Measurements from ENCODE around the gene MX2.
"Not testable (repeated sequence)": the region's sequence is repeated elsewhere in the genome, so short reads cannot be mapped to it uniquely, and the experiment has no call there.

MX2 gene

DNA sequence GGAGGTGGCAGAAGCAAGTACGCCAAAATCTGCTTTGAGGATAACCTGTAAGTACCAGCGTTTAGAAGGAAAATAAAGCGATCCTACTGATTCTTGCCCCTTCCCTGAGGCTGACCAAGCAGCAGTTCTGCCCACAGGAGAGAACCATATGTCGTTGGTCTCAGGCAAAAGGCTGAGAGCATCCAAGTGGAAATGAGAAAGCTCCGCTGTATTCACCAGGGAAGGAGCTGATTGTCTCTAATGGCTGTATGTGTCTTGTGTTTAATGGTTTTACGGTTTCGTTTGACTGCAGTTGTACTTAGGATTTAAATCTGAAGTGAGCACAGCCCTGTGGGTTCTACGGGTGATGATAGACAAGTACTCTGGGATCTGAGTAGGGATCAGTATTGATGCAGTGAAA lies 23.4 kb upstream of the MX2 start:
- DNase-seq: no peak

DNA sequence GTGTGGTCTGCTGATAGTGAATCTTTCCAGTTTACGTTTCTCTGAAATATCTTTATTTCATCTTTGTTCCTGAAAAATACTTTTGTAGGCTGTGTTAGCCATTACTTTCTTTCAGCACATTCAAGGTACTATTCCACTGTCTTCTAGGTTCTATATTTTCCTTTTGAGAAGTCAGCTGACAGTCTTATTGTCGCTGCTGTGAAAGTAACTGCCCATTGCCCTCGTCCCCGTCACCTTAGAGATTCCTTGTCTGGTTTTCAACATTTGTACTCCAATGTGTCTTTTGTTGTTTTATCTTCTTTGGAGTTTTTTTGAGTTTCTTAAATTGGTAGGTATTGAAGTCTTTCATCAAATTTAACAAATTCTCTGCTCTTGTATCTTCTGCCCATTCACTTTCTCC lies 19.8 kb upstream of the MX2 start:
- DNase-seq: no peak

DNA sequence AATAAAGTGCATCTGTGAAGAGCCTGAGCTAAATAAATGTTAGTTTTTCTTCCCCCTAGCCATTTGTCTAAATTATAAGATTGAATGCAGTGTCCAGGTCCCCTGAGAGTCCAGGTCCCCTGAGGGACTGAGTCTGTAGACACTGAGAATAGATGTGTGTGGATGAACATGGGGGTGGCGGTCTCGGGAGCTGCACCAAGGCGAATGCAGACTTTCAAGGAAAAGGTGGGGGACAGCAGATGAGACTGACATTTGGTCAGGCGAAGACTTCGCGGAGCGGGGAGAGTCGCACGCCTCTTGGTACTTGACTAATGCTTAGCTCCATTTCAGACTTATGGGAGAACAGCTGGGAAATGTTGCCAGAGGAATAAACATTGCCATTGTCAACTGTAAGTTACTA lies 17.7 kb upstream of the MX2 start:
- DNase-seq: no peak

DNA sequence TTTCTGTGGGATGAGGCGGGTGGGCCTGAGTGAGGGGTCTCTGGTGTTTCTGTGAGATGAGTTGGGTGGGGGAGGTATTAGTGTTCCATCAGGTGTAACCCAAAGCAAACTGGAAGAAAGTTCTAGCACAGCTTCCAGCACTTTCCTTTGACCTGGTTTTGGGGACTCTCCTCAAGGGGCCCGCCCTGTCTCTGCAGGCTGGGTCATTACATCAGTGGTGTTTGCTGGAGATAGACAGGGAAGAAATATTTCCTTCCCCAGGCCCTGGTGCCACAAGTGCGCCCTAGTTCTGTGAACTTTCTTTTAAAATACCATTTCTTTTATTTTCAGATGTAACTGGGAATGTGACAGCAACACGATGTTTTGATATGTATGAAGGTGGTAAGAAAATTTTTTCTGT lies 16.5 kb upstream of the MX2 start:
- no peak for DNase-seq

DNA sequence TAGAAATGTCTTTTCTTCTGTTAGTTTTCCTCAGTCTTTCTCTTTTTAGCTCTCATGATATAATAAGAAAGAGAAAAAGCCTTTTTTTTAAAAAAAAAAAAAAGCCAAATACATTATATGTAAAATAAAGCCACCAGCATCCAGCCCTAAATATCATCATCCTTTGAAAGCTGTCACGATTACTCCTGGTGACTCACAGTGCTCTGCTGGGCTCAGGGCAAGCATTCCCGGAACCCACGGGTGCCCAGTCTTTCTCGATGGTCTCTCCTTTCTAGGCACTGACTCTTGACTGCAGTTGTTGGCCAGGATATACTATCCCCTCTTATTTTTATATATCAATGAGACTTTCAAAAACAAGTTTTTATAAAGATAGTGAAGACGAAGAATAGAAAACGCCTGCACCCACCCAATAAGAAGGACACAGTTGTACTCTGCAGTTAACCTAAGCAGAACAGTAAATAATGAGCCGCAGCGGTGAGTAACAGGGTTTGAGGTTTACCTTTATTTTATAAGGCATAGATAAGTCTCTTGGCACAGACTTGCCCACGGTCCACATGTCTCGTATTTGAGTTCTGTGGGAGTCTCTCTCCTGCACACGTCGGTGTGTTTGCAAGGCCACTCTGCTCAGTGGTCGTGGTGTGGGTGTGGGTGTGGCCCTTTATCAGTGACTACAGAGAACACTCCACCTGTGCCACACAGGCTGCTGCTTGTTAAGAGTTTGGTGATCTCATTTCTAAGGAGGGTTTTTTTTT lies 15.7 kb upstream of the MX2 start:
- DNase-seq: no peak

DNA sequence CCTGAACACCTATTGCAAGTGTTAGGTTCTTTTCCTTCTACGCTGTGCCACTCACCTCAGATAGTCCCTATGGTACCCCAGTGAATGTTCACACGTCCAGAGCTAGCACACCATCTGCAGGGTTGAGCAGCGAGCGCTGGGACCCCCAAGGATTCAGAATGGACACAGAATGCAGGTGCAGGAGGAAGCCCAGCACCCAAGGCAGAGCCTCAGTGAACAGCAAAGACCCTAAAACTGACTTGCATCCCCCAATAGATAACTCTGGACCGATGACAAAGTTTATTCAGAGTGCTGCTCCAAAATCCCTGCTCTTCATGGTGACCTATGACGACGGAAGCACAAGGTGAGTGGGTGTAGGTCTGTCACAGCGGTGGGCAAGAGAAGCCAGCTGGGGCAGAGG lies 15.1 kb upstream of the MX2 start:
- no peak for DNase-seq

DNA sequence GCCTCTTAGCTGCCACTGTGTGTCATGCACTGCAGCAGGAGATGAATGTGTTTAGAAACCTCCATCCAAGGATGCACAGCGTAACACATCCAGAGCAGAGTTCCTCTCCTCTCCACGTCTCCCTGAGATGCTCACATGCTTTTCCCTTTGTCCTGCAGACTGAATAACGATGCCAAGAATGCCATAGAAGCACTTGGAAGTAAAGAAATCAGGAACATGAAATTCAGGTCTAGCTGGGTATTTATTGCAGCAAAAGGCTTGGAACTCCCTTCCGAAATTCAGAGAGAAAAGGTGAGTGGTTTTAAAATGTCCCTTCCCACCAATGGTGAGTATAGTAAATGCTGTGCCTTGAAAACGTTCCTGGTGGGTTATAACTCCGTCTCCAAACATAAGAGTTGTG lies 13.4 kb upstream of the MX2 start:
- no peak for DNase-seq

DNA sequence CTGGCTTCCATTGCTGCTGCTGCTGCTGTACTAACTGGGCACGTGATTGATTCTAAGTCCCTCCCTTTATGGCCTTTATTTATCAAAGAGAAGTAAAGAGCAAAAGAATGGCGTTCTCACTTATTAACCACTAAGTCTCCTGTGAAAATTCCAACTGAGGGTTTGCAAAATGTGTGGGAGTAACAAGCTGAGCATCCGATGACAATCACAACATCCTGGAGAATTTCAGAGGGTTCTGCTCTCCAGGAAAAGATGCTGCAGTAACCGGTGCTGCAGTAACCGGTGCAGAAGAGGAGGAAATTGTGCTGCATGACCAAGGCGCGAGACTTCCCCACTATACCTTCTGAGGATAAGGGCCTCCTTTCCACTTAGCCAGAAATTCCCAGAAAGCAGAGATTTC lies 12.7 kb upstream of the MX2 start:
- DNase-seq: no peak

DNA sequence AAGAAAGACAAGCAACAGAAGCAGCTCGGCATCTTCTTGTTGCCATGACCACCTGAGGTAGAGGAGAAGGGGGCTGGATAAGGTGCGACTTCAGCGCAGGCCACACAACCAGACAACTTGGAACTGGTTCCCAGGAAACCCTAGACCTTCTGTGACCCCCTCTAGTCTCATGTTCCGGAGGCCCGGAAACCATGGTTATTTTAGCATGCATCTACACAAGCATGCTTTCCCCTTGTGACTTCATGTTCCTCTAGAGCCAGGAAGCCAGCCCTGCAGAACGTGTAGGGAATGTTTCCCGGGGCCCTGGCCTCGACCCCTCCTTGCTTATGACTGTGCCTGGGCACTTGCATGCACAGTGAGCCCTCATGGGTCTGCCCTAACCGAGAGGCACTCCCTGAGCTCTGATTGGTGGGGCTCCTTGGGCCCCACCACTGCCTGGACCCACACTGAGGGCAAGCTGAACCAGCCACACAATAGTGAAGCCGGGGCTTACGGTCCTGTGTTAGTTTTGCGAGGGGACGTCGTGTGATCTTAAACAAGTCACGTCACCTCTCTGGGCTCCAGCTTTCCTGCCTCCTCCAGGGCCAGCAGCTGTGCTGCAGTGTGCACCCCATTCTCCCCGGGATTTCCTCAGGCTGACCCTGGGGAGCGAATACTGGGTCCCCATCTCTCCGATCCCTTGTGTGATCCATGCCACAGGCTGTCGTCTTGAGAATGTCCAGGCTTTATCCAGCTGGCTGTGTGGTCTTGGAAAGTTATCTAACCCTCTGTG lies 12.0 kb upstream of the MX2 start:
- no peak for DNase-seq

DNA sequence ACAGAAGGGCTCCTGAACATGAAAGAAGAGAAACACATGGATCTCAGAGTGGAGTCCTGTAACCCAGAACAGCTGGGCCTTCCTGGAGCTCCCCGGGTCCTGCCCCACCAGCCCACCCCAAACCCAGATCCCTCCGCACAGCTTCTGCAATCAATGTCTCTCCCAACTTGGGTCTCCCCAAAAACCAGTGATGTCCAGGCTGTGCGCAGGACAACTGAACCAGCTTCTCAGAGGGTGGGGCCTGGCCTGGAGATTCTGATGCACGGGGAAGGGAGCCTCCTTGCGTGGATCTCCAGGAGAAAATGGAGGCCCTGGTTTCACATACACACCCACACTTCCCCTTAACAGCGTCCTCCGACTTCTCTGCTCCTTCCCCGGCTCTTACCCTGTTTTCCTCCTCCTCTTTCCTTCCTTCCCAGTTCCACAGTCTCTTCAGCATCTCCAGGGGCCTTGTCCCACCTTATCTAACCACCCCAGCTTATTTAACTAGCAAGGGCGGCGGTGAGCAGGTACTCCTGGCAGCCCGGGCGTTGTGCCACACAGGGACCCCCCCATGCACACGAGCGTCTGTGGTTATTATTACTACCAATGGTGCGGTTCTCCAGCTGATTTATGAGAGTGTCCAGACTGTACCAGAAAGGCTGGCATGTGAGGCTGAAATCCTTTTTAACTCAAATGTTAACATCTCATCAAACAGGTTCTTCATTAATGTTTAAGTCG lies 11.2 kb upstream of the MX2 start:
- DNase-seq: no peak

DNA sequence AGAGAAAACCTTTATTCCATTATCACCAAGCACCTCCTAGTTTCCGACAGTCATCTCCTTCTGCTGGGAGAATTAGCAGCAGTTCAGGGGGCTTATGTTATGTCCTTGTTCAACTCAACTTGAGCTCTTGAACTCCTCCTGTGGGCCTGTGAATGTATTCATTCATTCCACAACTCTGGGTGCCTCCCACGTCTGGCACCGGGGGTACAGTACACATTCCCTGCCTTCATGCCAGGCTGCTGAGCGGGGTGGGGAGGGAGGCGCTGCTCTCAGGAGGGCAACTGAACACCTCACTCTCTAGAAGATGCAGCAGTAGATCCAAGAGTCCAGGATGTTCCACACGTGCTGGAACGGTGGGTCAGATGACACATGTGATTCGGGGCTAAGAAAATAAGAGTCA lies 4.3 kb upstream of the MX2 start:
- DNase-seq: no peak

DNA sequence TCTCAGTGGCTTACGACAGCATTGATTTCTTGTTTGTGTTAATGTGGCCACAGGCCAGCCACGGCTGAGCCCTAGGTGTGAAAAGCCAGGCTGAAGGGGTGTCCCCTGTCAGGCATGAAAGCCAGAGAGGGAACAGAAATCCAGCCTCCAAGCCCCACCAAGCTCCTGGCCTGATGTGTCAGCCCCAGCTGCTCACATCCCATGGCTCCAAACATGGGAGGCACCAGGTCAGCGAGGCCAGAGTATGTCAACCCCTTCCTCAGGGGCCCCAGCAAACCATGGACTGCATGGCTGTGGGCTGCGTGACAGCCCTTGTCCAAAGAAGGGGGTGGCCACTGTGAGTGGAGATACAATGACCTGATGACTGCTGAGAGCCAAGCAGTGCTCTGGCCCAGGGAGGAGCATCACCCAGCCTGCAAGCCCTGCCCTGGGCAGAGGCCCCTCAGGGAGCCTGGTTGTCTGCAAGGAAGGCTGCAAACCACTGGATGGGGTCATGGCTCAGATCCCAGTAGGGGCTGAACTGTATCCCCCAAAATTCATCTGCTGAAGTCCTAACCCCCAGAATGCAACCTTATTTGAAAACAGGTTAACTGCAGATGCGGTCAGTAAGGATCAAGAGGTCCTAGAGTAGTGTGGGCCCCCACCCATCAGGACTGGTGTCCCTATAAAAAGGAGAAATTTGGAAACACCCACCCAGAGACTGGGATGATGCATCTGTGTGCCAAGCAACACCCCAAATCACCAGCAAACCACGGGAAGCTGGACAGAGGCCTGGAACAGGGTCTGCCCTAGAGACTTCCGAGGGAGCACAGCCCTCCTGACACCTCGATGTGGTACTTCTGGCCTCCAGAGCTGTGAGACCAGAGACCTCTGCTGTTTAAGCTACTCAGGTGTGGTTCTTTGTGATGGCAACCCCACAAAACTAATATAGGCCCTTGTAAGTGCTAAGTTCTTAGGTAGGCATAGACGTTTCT lies 3.3 kb upstream of the MX2 start:
- DNase-seq: no peak

DNA sequence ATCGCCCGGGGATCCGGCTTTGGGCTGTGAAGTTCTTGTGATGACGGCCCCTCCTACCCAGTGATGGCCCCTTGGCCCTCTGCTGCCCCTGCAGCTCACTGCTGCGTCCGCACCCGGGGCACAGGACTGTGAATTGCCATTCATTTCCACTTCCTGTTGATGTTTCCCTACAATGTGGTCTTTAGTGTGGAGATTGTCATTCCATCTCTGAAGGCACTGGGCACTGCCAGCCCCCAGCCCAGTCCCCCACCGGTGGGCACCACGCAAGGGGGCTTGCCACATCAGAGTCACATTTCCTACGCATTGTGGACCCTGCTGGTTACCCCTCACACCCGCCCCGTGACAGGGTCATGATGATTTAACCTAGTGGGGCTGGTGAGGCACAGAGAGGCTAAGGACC lies 2.5 kb upstream of the MX2 start:
- no peak for DNase-seq

DNA sequence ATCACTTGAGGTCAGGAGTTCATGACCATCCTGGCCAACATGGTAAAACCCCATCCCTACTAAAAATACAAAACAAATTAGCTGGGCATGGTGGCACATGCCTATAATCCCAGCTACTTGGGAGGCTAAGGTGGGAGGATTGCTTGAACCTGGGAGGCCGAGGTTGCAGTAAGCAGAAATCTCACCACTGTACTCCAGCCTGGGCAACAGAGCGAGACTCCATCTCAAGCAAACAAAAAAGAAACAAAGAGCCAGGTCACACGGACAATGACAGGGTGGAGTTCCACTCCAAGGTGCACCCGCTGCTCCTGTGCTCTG lies 2.1 kb upstream of the MX2 start:
- DNase-seq: not testable (repeated sequence)

DNA sequence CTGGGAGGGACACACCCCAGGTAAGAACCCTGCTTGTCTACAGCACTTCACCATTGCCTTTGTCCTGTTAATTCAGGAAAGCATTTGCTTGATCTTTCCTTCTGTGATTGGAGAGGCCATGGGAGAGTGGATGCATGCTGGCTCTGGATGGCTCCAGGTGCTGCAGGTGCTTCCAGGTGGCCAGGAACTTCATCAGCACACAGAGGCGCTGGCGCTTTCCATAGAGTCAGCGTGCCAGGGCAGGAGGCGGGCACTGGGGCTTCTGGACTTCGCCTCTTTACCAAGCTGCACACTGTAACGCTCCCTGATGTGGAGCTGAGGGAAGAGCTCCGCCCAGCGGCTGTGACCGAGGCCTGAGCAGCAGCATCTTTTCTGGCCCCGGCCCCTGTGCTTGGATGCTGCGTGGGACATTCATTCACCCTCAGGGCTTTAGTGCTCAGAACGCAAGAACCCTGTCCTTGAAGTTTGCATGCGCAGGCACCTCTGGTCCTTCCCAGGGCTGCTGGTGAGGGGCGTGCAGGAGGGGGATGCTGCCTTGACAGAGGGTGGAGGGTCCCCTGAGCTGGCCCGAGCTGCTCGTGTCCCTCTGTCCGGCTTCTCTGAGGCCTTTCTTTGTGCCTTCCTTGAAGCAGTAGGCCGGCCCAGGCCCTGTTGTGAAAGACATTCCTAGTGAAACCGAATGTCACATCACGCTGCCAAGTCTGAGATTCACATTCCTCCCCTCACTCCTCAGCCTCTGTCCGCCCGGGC lies 1.6 kb upstream of the MX2 start:
- peak; percentile 47 for DNase-seq

DNA sequence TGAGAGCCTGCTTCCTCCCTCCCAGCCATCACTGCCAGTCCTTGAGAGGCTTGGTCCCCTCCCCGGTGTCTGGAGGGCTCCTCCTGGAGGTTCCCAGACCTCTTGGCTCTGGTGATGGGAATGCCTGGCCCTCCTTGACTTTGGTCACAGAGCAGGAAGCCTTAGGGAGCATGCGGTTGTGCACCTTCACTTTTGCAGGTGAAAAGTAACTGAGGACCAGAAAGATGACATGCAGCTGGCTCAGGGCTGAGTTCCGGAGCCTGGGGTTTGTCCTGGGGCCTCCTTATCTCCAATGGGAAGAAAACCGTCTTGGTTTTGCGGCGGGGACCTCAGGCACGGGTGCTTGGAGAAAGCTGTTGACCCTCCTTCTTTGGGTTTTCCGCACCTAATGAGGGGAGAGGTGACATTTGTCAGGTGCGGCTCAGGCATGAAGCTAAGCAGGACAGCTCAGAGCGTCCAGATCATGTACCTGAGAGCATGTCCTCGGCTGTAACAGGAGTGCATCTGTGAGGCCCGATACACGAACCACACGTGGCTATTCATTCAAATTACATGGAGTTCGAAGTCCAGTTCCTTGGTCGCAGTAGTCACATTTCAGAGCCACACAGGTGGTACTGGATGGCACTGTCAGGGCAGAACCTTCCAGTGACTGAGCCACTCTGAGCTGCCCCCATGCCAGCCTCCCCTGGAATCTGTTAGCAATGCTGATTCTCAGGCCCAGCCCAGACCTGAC lies 608 bp upstream of the MX2 start:
- no peak for DNase-seq

DNA sequence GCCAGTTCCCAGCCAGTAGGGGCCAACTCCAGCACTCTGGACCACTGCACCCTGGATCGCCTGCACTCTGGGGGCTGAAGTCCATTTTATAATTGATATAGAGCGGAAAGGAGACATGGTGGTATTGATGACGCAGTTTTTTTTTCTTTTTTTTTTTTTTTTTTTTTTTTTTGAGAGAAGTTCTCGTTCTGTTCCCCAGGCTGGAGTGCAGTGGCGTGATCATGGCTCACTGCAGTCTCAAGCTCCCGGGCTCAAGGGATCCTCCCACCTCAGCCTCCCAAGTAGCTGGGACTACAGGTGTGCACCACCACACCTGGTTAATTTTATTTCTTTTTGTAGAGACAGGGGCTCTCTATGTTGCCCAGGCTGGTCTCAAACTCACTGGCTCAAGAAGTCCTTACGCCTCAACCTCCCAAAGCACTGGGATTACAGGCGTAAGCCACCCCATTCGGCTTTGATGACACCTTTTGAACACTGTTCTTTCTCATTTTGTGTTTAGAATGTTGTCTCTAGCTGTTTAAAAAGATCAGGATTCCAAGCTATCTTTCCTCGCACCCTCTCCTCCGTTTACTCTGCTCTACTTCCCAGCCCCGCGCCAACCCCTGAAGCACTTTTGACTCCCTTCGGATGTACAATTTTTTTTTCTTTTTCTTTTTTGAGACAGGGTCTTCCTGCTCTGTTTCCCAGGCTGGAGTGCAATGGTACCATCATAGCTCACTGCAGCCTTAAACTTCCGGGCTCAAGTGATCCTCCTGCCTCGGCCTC lies 960 bp downstream of the MX2 start:
- no peak for DNase-seq

DNA sequence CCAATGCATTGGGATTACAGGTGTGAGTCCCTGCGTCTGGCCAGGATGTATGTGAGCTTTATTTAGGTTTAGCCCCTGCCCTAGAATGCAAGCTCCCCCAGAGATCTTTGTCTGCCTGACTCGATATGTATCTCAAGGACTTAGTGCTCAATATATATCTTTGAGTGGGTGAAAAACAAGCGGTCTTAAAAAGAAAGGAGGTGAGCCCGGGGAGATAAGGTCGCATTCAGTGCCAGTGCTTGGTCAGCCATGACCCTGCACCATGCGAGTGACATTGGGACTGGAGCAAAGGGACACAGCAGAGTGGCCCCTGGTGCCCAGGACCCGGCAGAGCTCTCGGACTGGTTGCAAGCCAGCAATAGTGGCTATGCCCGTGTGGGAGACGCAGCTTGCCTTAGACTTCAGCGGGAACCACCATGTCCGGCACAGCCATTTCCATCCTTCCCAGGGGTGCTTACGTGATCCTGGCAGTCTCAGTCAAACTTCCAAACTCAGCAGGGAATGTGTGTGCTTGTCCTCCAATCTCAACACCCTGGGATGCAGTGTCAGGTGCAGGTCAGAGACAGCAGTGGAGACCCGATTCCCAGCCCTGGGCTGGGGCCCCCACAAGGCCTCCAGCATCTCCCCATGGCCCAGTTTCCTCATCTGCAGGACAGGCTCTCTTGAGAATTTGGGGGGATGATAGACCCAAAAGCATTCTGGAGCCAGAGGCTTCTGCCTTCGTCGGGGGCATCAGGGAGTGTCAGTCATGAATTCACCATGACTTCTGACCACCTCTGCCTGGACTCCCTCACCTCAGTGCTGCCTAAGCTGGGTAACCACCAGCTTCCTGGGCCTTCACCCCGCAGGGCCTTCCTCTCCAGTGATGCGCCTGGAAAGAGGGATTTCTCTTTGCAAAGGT lies 1.8 kb downstream of the MX2 start:
- DNase-seq: no peak

DNA sequence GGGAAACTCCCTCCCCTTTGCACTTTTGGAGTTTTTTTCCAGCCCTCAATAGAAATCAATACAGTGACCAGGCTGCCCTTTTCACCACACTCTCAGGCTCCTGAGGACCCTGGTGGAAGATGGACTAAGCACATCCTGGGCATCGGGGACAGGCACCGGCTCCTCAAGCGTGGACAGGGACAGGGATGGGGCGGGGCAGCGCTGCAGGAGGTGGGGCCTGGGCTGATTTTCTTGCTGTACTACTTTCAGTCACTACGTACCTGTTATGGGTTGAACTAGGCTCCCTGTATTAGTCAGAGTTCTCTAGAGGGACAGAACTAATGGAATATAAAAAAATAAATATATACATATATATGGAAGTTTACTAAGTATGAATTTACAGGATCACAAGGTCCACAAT lies 2.5 kb downstream of the MX2 start:
- DNase-seq: no peak

Measured in right hindlimb (tissue), 1 donor.